Measurements from ENCODE around the gene CD99. TPM values are rescaled to one million over a fixed set of nuclear protein-coding genes. Genes with fewer than 3 reads are reported as not detected.

Gene CD99
- total RNA-seq, 2 donors from 2014 or later: 384 to 1,041 TPM

- no peaks in the 10 kb centered on the region for H3K9me3 ChIP-seq
- H3K36me3 ChIP-seq: no peaks in the 10 kb centered on the region
- no peak overlapping the region for H3K27ac ChIP-seq
- no peak overlapping the region for H3K4me3 ChIP-seq
- no peaks in the 10 kb centered on the region for H3K4me1 ChIP-seq (replicated peaks)
- 73% methylated on average over 1 of the region's 1 CpG for WGBS
- H3K27me3 ChIP-seq (replicated peaks; ENCODE audit: insufficient read depth): no peaks in the 10 kb centered on the region
- intact Hi-C loops (cut with DNase I): no loop called here
- DNase-seq (ENCODE audit: low spot score): no peak
- TF ChIP-seq, protein P1, sequence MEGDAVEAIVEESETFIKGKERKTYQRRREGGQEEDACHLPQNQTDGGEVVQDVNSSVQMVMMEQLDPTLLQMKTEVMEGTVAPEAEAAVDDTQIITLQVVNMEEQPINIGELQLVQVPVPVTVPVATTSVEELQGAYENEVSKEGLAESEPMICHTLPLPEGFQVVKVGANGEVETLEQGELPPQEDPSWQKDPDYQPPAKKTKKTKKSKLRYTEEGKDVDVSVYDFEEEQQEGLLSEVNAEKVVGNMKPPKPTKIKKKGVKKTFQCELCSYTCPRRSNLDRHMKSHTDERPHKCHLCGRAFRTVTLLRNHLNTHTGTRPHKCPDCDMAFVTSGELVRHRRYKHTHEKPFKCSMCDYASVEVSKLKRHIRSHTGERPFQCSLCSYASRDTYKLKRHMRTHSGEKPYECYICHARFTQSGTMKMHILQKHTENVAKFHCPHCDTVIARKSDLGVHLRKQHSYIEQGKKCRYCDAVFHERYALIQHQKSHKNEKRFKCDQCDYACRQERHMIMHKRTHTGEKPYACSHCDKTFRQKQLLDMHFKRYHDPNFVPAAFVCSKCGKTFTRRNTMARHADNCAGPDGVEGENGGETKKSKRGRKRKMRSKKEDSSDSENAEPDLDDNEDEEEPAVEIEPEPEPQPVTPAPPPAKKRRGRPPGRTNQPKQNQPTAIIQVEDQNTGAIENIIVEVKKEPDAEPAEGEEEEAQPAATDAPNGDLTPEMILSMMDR (IDR thresholded peaks at IDR 0.05): no peak
- TF ChIP-seq POLR2AphosphoS5 (IDR thresholded peaks at IDR 0.05): no peak
- no peak for TF ChIP-seq POLR2A (IDR thresholded peaks at IDR 0.05)
These were observed 90.1 kb downstream of the CD99 start for GRCh38 chrX:2781226-2781571.

DNA sequence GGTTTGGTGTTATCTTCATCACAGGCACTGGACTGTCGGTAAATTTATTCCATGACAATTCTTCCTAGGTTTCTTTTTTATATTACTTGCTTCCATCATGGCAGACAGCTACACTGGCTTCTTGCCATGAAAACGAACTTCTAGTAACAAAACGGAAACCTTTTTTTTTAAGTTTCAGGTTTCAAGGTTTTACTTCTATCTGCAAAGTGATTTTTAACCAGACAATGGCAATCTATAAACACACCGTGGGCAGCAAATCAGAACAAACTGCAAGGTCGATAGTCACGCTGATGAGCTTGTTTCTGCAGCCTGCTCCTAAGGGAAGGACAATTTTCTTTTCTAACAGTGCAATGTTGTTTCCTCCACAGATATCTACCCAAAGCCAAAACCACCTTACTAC lies 90.6 kb downstream of the CD99 start:
- Histone ChIP-seq H3K36me3 (no peaks in the 10 kb centered on the region), H3K4me3 (no peak overlapping the region), H3K9me3 (no peaks in the 10 kb centered on the region), H3K27ac (no peak overlapping the region), H3K27me3 (replicated peaks; ENCODE audit: insufficient read depth) (no peaks in the 10 kb centered on the region), H3K4me1 (replicated peaks) (no peaks in the 10 kb centered on the region)
- intact Hi-C loops (cut with DNase I): no loop called here
- 35% methylated on average over 6 of the region's 6 CpGs for WGBS
- TF ChIP-seq, protein P1 (IDR thresholded peaks at IDR 0.05): no peak
- TF ChIP-seq POLR2AphosphoS5 (IDR thresholded peaks at IDR 0.05): no peak
- no peak for TF ChIP-seq POLR2A (IDR thresholded peaks at IDR 0.05)
- no peak for DNase-seq (ENCODE audit: low spot score)

DNA sequence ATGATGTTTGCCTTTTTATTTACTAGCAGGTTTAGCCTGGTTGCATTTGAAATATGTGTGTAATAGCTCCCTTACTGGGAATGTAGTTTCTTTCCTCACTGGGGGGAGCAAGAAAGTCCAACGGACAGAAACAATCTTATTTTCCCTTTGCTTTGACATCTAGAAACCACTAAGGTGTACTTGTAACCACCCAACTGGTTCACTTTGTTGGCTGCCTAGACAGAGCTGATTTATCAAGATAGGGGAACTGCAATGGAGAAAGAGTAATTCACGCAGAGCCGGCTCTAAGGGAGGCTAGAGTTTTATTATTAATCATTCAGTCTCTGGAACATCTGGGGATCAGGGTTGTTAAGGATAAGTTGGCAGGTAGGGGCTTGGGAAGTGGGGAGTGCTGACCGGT lies 91.1 kb downstream of the CD99 start:
- intact Hi-C loops (cut with DNase I): no loop called here

DNA sequence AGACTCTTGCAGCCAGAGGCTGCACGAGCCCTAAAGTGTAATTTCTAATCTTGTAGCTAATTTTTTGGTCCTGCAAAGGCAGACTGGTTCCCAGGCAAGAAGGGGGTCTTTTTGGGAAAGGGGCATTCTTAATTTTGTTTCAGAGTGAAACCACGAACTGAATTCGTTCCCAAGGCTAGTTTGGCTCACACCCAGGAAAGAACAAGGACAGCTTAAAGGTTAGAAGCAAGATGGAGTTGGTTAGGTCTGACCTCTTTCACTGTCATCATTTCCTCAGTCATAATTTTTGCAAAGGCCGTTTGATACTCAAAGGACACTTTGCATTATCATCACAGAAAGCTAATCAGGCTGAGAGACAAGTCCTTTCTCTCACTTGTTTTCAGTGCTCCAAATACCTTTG lies 91.7 kb downstream of the CD99 start:
- WGBS: 70% methylated on average over 4 of the region's 4 CpGs
- TF ChIP-seq POLR2A (IDR thresholded peaks at IDR 0.05) (no peak), POLR2AphosphoS5 (IDR thresholded peaks at IDR 0.05) (no peak)
- TF ChIP-seq, protein P1 (IDR thresholded peaks at IDR 0.05): no peak
- intact Hi-C loops (cut with DNase I): no loop called here
- no peak overlapping the region for H3K27ac ChIP-seq
- DNase-seq (ENCODE audit: low spot score): no peak
- no peak overlapping the region for H3K4me3 ChIP-seq
- H3K4me1 ChIP-seq (replicated peaks): no peaks in the 10 kb centered on the region
- H3K9me3 ChIP-seq: no peaks in the 10 kb centered on the region
- no peaks in the 10 kb centered on the region for H3K27me3 ChIP-seq (replicated peaks; ENCODE audit: insufficient read depth)
- no peaks in the 10 kb centered on the region for H3K36me3 ChIP-seq

More for the DNA sequence above, 91.1 kb downstream of the CD99 start:
- no peak overlapping the region for H3K27ac ChIP-seq
- no peaks in the 10 kb centered on the region for H3K36me3 ChIP-seq
- no peak for TF ChIP-seq POLR2AphosphoS5 (IDR thresholded peaks at IDR 0.05)
- no peak for TF ChIP-seq POLR2A (IDR thresholded peaks at IDR 0.05)
- TF ChIP-seq, protein P1 (IDR thresholded peaks at IDR 0.05): no peak
- no peak for DNase-seq (ENCODE audit: low spot score)
- no peaks in the 10 kb centered on the region for H3K27me3 ChIP-seq (replicated peaks; ENCODE audit: insufficient read depth)
- 45% methylated on average over 4 of the region's 4 CpGs for WGBS
- H3K4me3 ChIP-seq: no peak overlapping the region
- no peaks in the 10 kb centered on the region for H3K4me1 ChIP-seq (replicated peaks)
- H3K9me3 ChIP-seq: no peaks in the 10 kb centered on the region

GRCh38 chrX:2784026-2784425 lies 92.9 kb downstream of the CD99 start:
- Histone ChIP-seq H3K4me3 (no peak overlapping the region), H3K9me3 (no peaks in the 10 kb centered on the region), H3K4me1 (replicated peaks) (no peaks in the 10 kb centered on the region), H3K27ac (no peak overlapping the region), H3K36me3 (no peaks in the 10 kb centered on the region), H3K27me3 (replicated peaks; ENCODE audit: insufficient read depth) (no peaks in the 10 kb centered on the region)
- intact Hi-C loops (cut with DNase I): no loop called here
- WGBS: 82% methylated on average over 6 of the region's 6 CpGs
- DNase-seq (ENCODE audit: low spot score): no peak
- TF ChIP-seq, protein P1 (IDR thresholded peaks at IDR 0.05): no peak
- no peak for TF ChIP-seq POLR2AphosphoS5 (IDR thresholded peaks at IDR 0.05)
- TF ChIP-seq POLR2A (IDR thresholded peaks at IDR 0.05): no peak
